ENCODE measurements around the gene PDE2A.

DNA sequence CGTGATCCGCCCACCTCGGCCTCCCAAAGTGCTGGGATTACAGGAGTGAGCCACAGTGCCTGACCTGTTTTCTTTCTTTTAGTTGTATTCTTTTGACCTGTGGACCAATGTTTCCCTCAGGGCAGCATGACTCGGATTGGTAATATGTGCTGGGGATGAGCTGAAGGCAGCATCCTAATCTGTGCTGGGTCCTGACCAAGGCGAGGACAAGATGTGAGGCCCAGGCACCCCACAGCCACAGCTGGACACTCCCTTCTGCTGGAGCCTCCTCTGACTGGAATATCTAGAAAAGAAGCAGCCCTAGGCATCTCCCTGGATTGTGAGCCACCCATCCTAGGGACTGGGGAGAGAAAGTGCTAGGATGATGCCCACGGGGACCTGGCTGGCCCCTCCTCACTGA is 105.4 kb downstream of the PDE2A start:
- TF ChIP-seq, protein P1, sequence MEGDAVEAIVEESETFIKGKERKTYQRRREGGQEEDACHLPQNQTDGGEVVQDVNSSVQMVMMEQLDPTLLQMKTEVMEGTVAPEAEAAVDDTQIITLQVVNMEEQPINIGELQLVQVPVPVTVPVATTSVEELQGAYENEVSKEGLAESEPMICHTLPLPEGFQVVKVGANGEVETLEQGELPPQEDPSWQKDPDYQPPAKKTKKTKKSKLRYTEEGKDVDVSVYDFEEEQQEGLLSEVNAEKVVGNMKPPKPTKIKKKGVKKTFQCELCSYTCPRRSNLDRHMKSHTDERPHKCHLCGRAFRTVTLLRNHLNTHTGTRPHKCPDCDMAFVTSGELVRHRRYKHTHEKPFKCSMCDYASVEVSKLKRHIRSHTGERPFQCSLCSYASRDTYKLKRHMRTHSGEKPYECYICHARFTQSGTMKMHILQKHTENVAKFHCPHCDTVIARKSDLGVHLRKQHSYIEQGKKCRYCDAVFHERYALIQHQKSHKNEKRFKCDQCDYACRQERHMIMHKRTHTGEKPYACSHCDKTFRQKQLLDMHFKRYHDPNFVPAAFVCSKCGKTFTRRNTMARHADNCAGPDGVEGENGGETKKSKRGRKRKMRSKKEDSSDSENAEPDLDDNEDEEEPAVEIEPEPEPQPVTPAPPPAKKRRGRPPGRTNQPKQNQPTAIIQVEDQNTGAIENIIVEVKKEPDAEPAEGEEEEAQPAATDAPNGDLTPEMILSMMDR (optimal IDR thresholded peaks at IDR 0.05 in 1 of 3, IDR thresholded peaks at IDR 0.05 in 1 of 3, conservative IDR thresholded peaks at IDR 0.05 in 1 of 3; ENCODE audit: extremely low read depth in 1 of 3, insufficient read depth in 2 of 3, low read length in 3 of 3): no peak
- no peak for TF ChIP-seq EZH2 (IDR thresholded peaks at IDR 0.05; ENCODE audit: low read length)
